NOMO-1 treated with dmso at 0.1 percent for 144 hours (cell line): ENCODE results near the gene COL25A1.

ENCODE experiments used
- DNase-seq: peaks from one replicate; lab custom pipeline; 2025; ENCODE audit not compliant: unreplicated experiment; lab: John Stamatoyannopoulos, UW

Gene COL25A1

DNA sequence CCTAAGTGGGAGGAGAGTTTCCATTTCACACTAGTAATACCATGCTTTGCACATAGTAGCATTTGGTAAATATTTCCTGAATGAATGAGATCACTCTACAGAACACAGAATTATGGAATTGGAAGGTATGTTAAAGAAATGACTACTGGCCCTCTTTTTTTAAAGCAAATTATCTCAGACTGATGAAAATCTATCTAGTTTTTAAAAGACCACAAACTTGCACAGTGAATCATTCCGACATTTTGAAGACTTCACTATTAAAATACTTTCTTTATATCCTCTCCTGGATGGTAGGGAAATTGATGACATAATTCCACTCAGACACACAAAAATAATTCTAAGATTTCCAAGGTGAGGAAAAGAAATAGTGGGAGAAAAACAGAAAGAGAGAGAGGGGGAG lies 471.2 kb downstream of the COL25A1 start:
- no peak for DNase-seq

DNA sequence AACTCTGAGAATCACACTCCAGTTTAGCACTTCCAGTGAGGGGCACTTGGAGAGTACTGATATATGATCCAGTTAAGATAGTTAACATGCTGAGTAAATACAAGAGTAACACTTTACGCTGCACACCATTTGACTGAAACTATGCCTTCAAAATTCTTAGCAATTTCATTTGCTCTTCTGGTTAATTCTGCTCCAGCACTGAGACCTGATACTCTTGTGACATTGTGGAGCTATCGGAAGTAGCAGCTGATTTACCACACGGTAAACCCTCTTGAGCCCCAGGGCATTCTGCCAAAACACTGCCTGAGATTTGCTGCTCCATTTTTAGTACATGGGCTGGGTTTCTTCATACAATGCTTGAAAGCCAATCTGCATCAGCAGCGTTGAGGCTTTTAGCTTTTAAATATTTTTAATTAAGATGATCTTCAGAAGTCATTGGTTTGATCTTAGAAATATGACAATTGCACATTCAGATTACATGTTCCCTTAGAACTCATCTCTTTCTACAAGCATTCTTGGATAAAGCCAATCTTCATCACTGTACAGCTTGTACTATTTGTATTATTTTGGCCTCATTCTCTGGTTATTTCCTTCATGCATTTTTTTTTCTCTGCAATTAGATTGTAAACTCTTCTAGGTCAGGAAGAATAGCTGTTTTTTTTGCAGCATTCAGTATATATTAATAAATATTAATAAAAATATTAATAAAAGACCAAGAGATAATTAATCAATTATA lies 471.8 kb downstream of the COL25A1 start:
- peak; percentile 29 for DNase-seq

DNA sequence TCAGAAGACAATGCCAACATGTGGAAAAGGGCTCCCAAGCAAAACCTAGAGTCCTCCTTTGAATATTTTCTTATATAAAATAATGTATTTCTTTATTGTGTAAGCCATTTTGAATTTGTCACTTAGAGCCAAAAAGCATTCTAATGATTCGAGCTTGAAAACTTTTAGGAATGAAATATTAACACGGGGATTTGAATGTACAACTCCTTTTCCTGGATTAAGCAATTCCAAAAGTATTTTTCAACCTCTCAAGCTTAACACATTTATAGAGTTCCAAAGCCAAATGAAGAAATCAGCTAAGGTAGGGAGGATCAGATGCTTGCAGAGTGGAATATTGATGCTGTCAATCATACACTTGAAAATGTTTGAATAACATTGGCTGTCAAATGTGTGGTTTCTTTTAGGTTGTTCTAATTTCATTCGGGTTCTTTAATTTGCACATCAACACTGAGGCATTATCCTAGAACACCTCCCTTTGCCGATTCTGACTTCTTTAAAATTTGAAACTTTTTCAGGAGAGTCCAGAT lies 472.4 kb downstream of the COL25A1 start:
- no peak for DNase-seq

DNA sequence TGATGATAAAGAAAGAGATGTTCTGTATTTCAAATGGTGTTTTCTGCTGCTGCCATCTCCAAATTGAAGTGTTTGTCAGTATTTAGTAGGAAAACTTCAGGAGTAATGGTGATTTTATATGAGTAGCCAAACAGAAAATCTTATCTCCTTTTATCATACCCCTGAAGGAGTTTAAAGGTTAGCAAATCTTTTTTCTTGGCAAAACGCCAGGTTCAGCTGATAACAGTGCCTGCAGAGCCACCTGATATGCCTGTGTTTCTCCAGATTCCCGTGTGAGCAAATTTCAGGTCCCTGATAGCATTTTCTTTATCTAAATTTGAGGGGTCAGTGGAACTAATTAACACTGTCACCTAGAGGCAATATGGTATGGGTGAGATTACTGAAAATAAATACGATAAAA lies 473.8 kb downstream of the COL25A1 start:
- no peak for DNase-seq

DNA sequence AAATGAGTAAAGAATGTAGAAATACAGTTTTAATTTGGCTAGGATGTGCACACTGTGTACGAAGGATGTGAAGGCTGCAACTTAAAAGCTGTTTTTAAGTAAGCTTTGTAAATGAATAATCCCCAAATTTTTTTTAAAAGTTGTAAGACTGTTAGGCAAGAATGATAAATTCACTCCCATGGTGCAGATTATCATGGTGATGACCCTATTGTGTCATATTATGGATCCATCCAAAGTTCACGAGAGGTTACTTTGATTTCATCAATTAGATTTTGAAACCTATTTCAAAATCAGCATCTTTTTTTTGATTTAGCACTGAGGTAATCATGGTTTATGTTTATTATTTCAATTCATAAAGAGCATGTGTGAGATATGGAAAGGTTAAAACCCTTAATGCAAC lies 476.7 kb downstream of the COL25A1 start:
- no peak for DNase-seq

DNA sequence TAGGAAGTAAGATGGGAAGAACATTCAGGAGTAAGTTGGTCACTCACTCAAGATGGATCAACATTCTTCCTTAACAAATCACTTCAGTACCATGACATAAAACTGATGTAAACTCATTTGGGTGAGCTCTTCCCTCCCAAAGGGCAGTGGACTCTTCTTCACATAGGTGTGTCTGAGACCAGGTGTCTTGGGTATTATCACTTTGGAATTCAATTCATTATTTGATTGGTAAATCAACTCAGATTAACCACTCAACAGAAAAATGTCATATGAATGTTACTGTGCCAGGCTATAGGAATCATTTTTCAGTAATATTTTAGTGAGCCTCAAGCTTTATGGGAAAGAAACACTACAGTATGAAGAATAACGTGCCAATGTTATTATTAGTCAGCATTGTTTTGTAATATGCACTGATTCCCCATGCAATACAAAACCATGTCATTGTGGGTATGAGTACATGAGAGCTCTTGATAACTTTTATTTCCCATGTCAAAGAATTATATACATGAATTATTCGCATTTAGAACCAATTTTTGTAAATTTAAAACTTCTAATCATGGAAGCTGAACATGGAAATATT lies 481.0 kb downstream of the COL25A1 start:
- no peak for DNase-seq

DNA sequence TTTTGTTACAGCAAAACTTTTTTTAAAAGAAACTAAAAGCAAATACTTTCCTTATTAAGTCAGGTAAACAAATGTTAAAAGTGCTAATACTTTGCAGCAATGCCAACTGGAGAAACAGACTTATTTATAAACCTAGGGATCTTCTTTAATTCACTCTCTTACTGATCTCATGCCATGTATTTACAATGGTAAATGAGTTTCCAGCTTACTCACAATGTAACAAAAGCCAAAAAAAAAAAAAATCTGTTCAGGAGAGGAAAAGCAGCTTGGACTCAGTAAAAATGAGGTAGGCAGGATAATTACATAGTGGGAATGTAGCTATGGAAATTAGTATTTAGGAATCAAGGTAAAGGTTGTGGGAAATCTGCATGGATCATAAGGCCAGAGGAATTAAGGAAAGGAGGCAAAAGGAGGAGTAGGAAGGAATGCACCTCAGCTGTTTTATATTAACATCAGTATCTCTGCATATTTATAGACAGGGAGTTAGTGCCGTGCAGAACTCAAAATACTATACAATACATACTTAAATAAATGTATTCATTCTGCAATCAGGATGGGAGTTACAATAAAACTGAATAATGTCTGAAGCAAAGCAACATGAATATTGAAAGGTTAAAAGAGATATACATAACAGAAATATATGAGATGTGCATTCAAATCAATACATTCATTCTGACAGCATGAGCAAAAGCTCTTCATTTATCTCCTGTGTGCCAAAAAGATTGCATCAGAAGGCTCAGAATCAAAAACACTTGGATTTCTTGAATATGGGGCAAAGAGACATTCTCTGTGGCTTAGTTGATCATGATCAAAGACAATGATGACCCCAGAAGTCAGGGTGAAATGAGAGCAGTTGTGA lies 481.7 kb downstream of the COL25A1 start:
- no peak for DNase-seq

DNA sequence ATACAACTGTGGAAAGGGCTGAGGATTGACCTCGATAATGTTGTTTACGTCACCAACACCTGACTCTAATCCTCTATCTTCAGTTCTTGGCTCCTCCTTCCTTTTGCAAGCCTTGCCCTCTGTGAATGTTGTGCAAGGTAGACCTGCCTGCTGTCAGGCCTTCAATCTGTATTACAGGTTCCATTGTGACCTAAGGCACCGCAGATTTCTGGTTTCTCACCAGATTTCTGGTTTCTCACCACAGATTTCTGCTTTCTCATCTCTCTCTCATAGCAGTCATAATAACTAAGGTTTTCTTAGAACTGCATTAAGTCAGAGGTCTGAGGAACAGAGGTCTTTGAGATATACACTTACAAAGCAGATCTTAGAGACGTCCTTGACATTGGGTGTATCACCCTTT lies 488.1 kb downstream of the COL25A1 start:
- no peak for DNase-seq

DNA sequence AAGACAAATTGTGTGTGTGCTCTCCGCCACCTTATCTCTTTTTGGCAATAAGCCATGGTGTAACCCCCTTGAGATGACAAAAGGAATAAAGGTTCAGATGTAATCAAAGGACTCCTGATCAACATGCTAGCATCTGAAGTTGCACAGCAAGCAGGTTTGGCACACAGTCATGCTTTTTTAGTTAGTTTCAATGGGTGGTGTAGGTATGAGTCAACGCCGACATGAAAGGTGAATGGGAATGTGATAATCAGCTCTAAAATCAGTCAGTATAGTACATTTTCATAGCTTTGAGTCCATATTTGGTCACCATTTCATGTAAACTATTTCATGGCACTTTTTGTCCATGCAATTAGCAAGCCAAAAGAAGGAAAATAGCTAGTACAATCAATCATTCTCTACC lies 489.2 kb downstream of the COL25A1 start:
- DNase-seq: no peak

DNA sequence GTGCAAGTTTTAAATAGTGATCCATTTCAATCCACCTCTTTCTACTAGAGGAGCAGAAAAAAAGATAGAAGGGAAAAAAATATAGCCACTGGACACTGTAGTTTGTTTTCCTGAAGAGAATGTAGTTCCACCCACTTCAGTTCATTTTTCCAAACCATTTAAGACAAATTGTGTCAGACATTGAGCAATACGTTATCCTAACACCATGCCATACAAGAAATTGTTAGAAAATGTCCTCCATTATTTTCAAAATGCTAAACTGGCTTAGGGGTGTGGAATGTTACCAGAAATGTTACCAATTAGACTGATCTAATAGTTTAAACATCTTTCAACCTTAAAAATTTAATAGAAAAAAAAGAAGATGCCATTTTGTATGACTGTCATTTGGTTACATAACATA lies 491.0 kb downstream of the COL25A1 start:
- no peak for DNase-seq

DNA sequence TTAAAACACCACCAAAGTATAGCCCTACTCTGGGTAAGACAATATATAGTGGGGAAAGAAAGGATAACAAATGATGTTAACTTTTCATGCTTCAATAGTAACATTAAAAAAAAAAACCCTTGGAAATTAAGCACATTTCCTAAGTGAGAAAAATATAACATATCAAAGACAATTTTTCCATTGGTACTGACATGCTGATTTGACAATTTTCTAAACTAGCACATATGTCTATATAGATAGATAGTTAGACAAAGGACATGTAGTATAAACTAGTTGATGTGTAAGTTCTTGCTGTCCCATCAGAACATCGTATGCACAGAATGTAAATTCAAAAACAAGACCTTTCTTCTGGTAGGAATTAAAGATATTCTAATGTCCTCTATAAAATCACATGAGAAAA lies 492.4 kb downstream of the COL25A1 start:
- DNase-seq: no peak

DNA sequence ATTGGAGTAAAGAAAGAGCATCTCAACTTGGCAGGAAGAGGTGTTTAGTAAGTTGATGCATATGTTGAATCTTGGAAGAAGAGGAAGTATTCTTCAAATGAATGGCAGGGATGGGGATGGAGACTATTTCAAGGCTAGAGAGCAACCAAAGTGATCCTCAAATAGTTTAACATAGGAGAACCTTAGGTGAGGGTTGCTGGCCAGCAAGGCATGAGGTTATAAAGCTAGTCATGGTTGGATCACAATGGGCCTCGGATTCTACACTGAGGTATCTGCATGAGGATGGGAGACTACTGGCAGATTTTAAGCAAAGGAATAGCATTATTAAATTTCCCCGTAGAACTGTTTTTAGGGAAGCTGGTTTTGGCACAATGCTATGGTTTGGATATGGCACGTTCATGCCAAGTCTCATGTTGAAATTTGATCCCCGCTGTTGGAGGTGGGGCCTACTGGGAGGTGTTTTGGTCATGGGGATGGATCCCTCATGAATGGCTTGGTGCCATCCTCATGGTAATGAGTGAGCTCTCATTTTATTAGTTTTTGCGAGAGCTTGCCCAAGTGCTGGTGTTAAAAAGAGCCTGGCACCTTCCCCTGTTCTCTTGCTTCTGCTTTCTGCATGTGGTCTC lies 497.7 kb downstream of the COL25A1 start:
- no peak for DNase-seq

DNA sequence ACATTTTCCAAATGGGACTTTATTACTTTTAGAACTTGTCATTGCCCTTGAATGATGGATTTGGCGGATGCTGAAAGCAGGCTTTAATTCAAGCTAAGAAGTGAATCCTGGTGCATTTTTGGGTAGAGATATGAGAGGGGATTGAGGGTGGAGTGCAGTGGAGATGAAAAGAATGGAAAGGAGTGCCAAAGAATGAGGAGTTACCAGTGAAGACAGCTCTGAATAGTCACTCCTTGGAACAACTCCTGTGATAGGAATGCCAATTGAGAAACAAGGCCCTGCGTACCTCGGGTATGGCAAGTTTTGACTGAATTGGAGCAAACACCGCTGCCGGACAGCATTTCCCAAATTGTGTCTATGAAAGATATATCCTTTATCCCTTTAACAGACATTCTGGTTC lies 503.2 kb downstream of the COL25A1 start:
- no peak for DNase-seq

DNA sequence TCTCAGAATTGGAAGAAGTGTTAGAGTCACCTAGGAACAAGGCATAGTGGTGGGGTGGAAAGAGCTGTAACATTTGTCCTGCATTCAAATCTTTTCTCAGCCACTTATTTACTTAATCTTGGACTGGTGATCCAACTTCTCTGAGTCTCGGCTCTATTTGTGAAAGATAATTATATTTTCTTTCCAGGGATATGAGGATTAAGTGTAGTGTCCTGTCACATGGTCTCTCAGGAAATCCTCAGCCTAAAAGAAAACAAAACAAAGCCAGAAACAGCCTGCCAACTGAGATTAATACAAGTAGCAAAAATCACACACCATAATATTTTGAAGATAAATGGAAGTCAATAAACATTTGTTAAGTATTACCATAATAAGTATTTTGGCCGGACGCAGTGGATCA lies 506.3 kb downstream of the COL25A1 start:
- DNase-seq: no peak

DNA sequence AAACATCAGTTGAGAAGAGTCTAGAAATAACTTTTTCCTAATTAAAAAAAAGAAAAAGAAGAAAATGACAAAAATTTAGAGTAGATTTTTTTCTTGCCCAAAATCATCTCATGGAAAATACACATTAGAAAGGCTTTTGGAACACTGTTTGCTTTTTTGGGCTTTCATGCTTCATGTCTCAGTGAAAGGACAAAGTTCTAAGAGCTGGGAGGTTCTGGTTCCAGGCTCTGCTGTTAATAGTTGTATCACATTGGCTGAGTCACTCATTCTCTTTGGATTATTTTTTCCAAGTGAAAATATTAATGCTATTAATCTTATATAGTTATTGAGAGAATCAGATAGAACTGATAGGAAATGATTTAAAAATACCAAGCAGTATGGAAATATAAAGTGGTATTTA lies 506.7 kb downstream of the COL25A1 start:
- no peak for DNase-seq

DNA sequence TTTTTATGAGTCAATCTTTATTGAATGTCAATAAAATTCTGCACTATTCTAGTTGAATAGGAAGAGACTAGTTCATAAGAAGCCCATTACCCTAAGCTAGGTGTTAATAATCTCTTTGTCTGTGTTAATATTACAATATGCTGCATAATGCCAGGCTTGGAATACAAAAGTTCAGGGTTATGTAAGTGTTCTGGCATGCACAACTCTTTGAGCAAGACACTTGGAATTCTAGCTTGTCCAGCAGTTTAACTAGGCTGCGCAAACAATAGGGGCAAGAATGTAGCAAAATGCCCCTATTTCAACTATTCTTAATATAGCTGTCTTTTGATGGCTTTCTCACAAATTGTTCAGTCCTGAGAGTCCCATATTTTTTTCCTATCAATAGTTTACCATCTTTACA lies 508.3 kb downstream of the COL25A1 start:
- no peak for DNase-seq

DNA sequence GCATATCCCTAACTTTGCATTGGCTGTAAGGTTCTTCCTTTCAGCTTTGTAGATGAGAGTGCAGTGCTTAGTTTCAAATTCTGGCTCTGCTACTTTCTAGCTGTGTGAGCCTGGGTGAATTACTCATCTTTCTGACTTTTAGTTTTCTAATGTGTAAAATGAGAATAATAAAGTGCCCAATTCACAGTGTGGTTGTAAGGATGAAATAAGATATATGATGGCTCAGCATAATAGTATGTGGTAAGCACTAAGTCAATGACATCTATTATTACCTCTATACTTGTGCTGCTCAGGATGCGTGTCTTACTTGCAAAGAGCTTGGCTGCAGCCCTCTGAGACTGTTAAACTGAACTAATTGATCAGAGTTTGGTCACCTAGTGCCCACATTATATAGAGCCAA lies 509.0 kb downstream of the COL25A1 start:
- no peak for DNase-seq

DNA sequence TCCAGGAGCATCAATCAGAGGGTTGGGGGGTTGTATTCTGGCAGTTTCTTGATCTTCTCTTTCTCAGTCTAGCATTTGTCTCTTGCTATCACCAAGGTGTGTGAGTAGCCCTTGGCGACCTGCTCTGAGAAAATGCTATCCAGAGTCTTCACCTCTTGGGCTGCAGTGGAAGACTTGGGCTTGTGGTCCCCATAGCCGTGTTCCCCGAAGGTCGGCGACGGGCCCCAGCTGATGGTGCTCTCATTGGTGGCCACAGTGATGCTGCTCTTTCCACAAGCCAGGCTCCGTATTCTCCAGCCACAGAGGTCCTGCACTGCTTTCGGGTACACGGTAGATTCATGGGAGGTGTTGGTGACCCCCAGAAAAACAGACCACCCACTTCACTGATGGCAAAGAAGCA lies 513.7 kb downstream of the COL25A1 start:
- DNase-seq: no peak

DNA sequence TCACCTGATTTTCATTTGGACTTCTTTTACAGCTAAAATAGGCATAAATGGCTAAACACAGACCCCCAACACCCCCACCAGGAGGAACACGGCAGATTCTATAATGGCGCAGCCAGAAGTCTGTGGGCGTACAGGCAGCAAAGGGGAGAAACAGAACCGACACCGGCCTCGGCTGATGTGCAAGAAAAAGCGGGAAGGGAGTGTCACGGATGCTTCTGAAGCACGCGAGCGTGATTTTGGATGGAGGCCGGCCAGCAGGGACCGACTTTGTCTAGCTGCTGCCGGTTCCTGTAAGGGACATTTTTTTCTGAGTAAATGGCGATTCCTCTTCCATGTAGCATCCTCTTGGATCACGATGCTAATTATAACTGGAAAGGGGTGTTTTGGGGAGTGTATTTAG lies 514.7 kb downstream of the COL25A1 start:
- no peak for DNase-seq

DNA sequence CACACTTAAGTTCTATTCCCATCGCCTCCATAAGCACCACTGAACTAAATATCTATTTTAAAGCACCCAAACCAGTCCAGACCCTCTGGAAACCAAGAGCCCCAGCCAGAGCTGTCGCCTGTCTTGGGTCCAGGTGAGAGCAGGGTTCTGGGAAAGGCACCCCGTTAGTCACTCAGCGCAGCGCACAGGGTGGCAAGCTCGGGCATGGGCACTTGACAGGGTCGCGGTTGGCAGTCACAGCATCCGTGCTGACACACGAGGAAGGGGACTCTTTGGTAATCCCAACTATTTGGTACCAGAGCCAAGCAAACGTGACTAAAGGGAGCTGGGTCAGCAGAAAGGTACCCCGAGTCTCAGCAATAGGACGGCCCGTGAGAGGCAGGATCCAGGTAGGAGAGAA lies 515.4 kb downstream of the COL25A1 start:
- DNase-seq: no peak

DNA sequence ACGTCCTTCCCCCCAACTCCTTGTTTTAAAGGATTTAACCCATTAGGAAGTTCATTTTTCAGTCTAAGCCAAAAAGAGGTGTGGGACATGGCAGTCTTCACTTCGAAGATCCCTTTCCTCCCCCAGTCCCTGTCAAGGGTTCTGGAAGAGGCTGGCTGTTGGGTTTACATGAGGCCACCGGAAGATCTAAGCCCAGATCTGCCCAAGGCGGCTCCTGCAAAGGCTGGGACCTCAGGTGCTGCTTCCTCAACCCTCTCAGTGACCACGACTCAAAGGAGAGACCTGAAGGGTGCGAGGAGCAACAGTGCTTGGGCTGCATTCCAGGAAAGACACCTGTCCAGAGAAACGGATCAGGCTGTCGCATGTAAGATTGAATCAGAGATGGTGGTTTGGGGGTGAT lies 516.1 kb downstream of the COL25A1 start:
- no peak for DNase-seq
